ENCODE results near the gene CCDC182. TPM values are rescaled to one million over a fixed set of nuclear protein-coding genes. Genes with fewer than 3 reads are reported as not detected.

Gene CCDC182
- total RNA-seq, 1 experiment from 2014 or later: not detected

DNA sequence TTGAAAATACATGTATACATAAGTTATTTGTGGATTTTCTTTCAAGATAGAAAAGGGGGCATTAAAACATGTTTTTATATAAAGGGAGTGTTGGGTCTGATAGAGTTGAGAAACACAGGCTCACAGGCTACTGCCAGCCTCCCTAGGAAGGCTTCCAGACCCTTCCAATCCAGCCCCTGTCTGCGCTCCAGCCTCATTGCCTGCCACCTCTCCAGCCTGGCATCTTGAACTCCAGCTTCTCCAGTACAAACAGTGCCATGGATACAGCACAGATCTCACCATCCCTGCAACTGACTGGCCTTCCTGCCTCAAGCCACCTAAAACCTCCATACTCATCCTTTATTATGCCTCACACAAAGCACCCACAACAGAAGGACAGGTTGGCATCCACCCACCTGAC, 40.7 kb downstream of the CCDC182 start:
- no peak for TF ChIP-seq EZH2 (IDR thresholded peaks at IDR 0.05; ENCODE audit: borderline replicate concordance, low read depth, low read length, poor library complexity, severe bottlenecking)
- TF ChIP-seq, protein P1, sequence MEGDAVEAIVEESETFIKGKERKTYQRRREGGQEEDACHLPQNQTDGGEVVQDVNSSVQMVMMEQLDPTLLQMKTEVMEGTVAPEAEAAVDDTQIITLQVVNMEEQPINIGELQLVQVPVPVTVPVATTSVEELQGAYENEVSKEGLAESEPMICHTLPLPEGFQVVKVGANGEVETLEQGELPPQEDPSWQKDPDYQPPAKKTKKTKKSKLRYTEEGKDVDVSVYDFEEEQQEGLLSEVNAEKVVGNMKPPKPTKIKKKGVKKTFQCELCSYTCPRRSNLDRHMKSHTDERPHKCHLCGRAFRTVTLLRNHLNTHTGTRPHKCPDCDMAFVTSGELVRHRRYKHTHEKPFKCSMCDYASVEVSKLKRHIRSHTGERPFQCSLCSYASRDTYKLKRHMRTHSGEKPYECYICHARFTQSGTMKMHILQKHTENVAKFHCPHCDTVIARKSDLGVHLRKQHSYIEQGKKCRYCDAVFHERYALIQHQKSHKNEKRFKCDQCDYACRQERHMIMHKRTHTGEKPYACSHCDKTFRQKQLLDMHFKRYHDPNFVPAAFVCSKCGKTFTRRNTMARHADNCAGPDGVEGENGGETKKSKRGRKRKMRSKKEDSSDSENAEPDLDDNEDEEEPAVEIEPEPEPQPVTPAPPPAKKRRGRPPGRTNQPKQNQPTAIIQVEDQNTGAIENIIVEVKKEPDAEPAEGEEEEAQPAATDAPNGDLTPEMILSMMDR (conservative IDR thresholded peaks at IDR 0.05; ENCODE audit: low read depth, low read length): no peak
- intact Hi-C loops (cut with micrococcal nuclease; ENCODE audit: unreplicated experiment): no loop called here
- no peak for DNase-seq (ENCODE audit: low spot score)
- H3K9me3 ChIP-seq (ENCODE audit: low read depth, low read length, poor library complexity, severe bottlenecking): no peaks in the 10 kb centered on the region
- BruUV-seq (replicated peaks): no TSS peak
- POLR2A ChIA-PET (ENCODE audit: low non-redundant PET): no interaction called here
- no peak overlapping the region for H3K4me3 ChIP-seq (ENCODE audit: low read depth, low read length, poor library complexity, severe bottlenecking)
- H3K4me1 ChIP-seq (ENCODE audit: insufficient read depth, low read length, poor library complexity, severe bottlenecking): peaks cover 4% of the 10 kb centered on the region
- H3K27ac ChIP-seq (ENCODE audit: low read depth, low read length, poor library complexity, severe bottlenecking): no peak overlapping the region
- no peaks in the 10 kb centered on the region for H3K27me3 ChIP-seq (replicated peaks; ENCODE audit: insufficient read depth, low read depth, low read length, poor library complexity)
- no peaks in the 10 kb centered on the region for H3K36me3 ChIP-seq (ENCODE audit: insufficient read depth, low read length, poor library complexity, severe bottlenecking)
- CTCF ChIA-PET: no interaction called here

DNA sequence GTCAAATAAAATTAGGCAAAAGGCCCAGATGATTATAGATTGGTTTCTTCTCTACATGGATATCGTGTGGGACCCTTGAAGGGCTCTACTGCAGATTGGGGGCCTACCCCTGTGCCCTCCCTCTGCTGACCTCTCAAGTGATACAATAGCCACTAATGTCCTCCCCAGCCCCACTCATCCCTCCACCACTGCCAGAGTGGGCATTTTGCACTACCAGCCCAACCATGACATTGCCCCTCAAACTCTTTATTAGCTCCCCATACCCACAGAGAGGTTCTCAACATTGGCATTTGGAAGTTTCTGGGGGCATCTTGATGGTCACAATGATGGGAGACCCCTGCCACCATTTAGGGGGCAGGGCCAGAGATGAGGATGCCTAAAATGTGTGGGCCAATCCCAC, 41.8 kb downstream of the CCDC182 start:
- H3K9me3 ChIP-seq (ENCODE audit: low read depth, low read length, poor library complexity, severe bottlenecking): no peaks in the 10 kb centered on the region
- H3K27ac ChIP-seq (ENCODE audit: low read depth, low read length, poor library complexity, severe bottlenecking): no peak overlapping the region
- H3K36me3 ChIP-seq (ENCODE audit: insufficient read depth, low read length, poor library complexity, severe bottlenecking): no peaks in the 10 kb centered on the region
- ChIA-PET POLR2A (ENCODE audit: low non-redundant PET) (no interaction called here), CTCF (no interaction called here)
- BruUV-seq (replicated peaks): no TSS peak
- H3K27me3 ChIP-seq (replicated peaks; ENCODE audit: insufficient read depth, low read depth, low read length, poor library complexity): no peaks in the 10 kb centered on the region
- DNase-seq (ENCODE audit: low spot score): no peak
- H3K4me1 ChIP-seq (ENCODE audit: insufficient read depth, low read length, poor library complexity, severe bottlenecking): peaks cover 4% of the 10 kb centered on the region
- no peak for TF ChIP-seq EZH2 (IDR thresholded peaks at IDR 0.05; ENCODE audit: borderline replicate concordance, low read depth, low read length, poor library complexity, severe bottlenecking)
- TF ChIP-seq, protein P1 (conservative IDR thresholded peaks at IDR 0.05; ENCODE audit: low read depth, low read length): no peak
- intact Hi-C loops (cut with micrococcal nuclease; ENCODE audit: unreplicated experiment): no loop called here
- H3K4me3 ChIP-seq (ENCODE audit: low read depth, low read length, poor library complexity, severe bottlenecking): no peak overlapping the region

DNA sequence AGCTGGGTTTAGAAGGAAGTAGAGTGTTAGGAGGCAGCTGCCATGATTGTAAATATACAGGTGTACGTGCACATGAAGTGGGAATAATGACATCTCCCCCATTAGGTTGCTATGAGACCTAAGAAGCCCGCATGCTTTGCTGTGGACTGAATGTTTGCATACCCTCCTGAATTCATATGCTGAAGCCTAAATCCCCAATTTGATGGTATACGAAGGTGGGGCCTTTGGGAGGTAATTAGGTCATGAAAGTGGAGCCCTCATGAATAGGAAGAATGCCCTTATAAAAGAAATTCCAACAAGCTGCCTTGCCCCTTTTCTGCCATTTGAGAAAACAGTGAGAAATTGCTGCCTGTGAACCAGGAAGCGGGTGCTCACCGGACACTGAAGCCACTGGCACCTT, 44.0 kb downstream of the CCDC182 start:
- no peak for TF ChIP-seq EZH2 (IDR thresholded peaks at IDR 0.05; ENCODE audit: borderline replicate concordance, low read depth, low read length, poor library complexity, severe bottlenecking)
- TF ChIP-seq, protein P1 (conservative IDR thresholded peaks at IDR 0.05; ENCODE audit: low read depth, low read length): no peak
- intact Hi-C loops (cut with micrococcal nuclease; ENCODE audit: unreplicated experiment): no loop called here
- ChIA-PET POLR2A (ENCODE audit: low non-redundant PET) (no interaction called here), CTCF (no interaction called here)
- Histone ChIP-seq H3K27ac (ENCODE audit: low read depth, low read length, poor library complexity, severe bottlenecking) (no peak overlapping the region), H3K4me1 (ENCODE audit: insufficient read depth, low read length, poor library complexity, severe bottlenecking) (no peaks in the 10 kb centered on the region), H3K27me3 (replicated peaks; ENCODE audit: insufficient read depth, low read depth, low read length, poor library complexity) (no peaks in the 10 kb centered on the region), H3K9me3 (ENCODE audit: low read depth, low read length, poor library complexity, severe bottlenecking) (no peaks in the 10 kb centered on the region), H3K4me3 (ENCODE audit: low read depth, low read length, poor library complexity, severe bottlenecking) (no peak overlapping the region), H3K36me3 (ENCODE audit: insufficient read depth, low read length, poor library complexity, severe bottlenecking) (no peaks in the 10 kb centered on the region)
- BruUV-seq (replicated peaks): no TSS peak
- no peak for DNase-seq (ENCODE audit: low spot score)

All from A673 (cell line).